ENCODE results near the gene RNF220.

DNA sequence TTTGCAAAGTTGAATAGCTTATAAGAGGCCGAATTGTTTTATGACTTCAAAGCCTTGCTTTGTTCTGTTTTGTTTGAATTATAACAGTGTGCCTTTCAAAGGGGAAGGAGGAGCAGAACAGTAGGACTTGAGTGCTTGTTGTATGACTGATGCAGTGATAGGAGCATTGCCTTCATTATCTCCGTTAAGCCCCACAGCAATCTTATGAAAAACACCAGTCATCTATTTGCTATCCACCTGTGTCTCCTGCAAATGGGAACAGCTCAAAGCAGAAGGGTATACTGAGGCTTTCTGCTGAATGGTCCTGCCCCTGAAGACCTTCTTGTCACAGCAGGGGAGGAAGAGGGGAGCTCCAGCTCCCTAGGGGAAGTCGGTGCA lies 127.5 kb downstream of the RNF220 start:
- TF ChIP-seq ZFX (IDR thresholded peaks at IDR 0.05): no peak
- TF ChIP-seq, protein P1, sequence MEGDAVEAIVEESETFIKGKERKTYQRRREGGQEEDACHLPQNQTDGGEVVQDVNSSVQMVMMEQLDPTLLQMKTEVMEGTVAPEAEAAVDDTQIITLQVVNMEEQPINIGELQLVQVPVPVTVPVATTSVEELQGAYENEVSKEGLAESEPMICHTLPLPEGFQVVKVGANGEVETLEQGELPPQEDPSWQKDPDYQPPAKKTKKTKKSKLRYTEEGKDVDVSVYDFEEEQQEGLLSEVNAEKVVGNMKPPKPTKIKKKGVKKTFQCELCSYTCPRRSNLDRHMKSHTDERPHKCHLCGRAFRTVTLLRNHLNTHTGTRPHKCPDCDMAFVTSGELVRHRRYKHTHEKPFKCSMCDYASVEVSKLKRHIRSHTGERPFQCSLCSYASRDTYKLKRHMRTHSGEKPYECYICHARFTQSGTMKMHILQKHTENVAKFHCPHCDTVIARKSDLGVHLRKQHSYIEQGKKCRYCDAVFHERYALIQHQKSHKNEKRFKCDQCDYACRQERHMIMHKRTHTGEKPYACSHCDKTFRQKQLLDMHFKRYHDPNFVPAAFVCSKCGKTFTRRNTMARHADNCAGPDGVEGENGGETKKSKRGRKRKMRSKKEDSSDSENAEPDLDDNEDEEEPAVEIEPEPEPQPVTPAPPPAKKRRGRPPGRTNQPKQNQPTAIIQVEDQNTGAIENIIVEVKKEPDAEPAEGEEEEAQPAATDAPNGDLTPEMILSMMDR (conservative IDR thresholded peaks at IDR 0.05): no peak

Measured in C4-2B (cell line).